ENCODE results near the gene ZNF300. TPM values are rescaled to one million over a fixed set of nuclear protein-coding genes. Genes with fewer than 3 reads are reported as not detected.
"Not testable (repeated sequence)": the region's sequence is repeated elsewhere in the genome, so short reads cannot be mapped to it uniquely, and the experiment has no call there.

The ZNF300 gene
- total and polyA plus RNA-seq, 8 donors, result 0.87 to 21.1 (median 7.8) TPM

GRCh38 chr5:150862070-150862469 is 42.7 kb downstream of the ZNF300 start:
- no peak overlapping the region for H3K27ac ChIP-seq
- H3K9me3 ChIP-seq, result peaks cover 0 to 46% (median 31%) of the 10 kb centered on the region in 4 donors
- intact Hi-C loops (cut with DNase I; ENCODE audit: low total_unique reads), result no loop called here
- no peaks in the 10 kb centered on the region for H3K27me3 ChIP-seq
- 67 to 92% (median 87%) methylated on average over 1 of the region's 1 CpG for WGBS, 5 donors
- H3K4me3 ChIP-seq, result no peak overlapping the region
- no peaks in the 10 kb centered on the region for H3K36me3 ChIP-seq
- no peaks in the 10 kb centered on the region for H3K4me1 ChIP-seq
- DNase-seq, result no peak
- TF ChIP-seq CTCF (IDR thresholded peaks at IDR 0.05) (no peak), EP300 (IDR thresholded peaks at IDR 0.05) (no peak), POLR2AphosphoS5 (IDR thresholded peaks at IDR 0.05) (no peak), POLR2A (IDR thresholded peaks at IDR 0.05) (no peak)

GRCh38 chr5:150860246-150860821 is 44.4 kb downstream of the ZNF300 start:
- no peak overlapping the region for H3K4me3 ChIP-seq
- TF ChIP-seq CTCF (IDR thresholded peaks at IDR 0.05), result no peak
- no peak for TF ChIP-seq POLR2A (IDR thresholded peaks at IDR 0.05)
- TF ChIP-seq POLR2AphosphoS5 (IDR thresholded peaks at IDR 0.05), result no peak
- TF ChIP-seq EP300 (IDR thresholded peaks at IDR 0.05), result no peak
- H3K4me1 ChIP-seq, result no peaks in the 10 kb centered on the region
- intact Hi-C loops (cut with DNase I; ENCODE audit: low total_unique reads), result no loop called here
- H3K36me3 ChIP-seq, result no peaks in the 10 kb centered on the region
- no peak for DNase-seq
- peaks cover 0 to 32% (median 16%) of the 10 kb centered on the region in 4 donors for H3K9me3 ChIP-seq
- H3K27me3 ChIP-seq, result no peaks in the 10 kb centered on the region
- WGBS, 5 donors, result 43 to 71% (median 62%) methylated on average over 2 of the region's 2 CpGs
- H3K27ac ChIP-seq, result no peak overlapping the region

- H3K27me3 ChIP-seq; H3K4me1 ChIP-seq; H3K4me3 ChIP-seq; H3K36me3 ChIP-seq; intact Hi-C loops (cut with DNase I; ENCODE audit: low total_unique reads); DNase-seq; H3K27ac ChIP-seq; H3K9me3 ChIP-seq: not testable (repeated sequence)
- WGBS, 5 donors, result 67 to 90% (median 75%) methylated on average over 3 of the region's 3 CpGs
These were observed 48.1 kb downstream of the ZNF300 start for GRCh38 chr5:150856700-150857099.

GRCh38 chr5:150853561-150853960 is 51.2 kb downstream of the ZNF300 start:
- Histone ChIP-seq H3K27ac (no peak overlapping the region), H3K9me3 (no peaks in the 10 kb centered on the region), H3K36me3 (no peaks in the 10 kb centered on the region), H3K4me3 (no peak overlapping the region), H3K27me3 (no peaks in the 10 kb centered on the region), H3K4me1 (no peaks in the 10 kb centered on the region)
- DNase-seq, result no peak
- intact Hi-C loops (cut with DNase I; ENCODE audit: low total_unique reads), result no loop called here
- 76 to 89% (median 83%) methylated on average over 2 of the region's 2 CpGs for WGBS, 5 donors
- TF ChIP-seq POLR2AphosphoS5 (IDR thresholded peaks at IDR 0.05), result no peak
- no peak for TF ChIP-seq POLR2A (IDR thresholded peaks at IDR 0.05)
- TF ChIP-seq EP300 (IDR thresholded peaks at IDR 0.05), result no peak
- no peak for TF ChIP-seq CTCF (IDR thresholded peaks at IDR 0.05)

DNA sequence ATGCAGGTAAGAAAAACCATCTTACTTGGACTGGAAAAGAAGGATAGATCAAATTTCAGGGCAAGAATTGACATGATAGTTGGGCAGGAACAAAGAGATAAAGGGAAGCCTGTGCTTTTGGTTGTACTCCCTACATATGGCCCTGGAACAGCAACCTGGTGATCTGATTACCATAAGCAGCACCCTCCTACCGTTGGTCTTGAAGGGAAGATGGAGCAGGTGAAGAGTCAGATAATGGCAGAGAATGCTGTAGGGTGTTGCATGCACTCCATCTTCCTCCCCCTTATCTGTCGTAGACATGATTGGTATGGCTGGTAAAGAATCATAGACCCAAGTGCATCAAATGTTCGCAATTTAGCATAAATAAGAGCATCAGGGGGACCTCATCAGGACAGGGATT is 53.7 kb downstream of the ZNF300 start:
- Histone ChIP-seq H3K4me1 (peaks cover 0 to 9% (median 3%) of the 10 kb centered on the region in 4 donors), H3K4me3 (no peak overlapping the region), H3K27me3 (no peaks in the 10 kb centered on the region), H3K27ac (no peak overlapping the region), H3K9me3 (no peaks in the 10 kb centered on the region), H3K36me3 (no peaks in the 10 kb centered on the region)
- no peak for TF ChIP-seq POLR2A (IDR thresholded peaks at IDR 0.05)
- TF ChIP-seq POLR2AphosphoS5 (IDR thresholded peaks at IDR 0.05), result no peak
- no peak for TF ChIP-seq EP300 (IDR thresholded peaks at IDR 0.05)
- no peak for TF ChIP-seq CTCF (IDR thresholded peaks at IDR 0.05)
- intact Hi-C loops (cut with DNase I; ENCODE audit: low total_unique reads), result no loop called here
- WGBS, 5 donors, result 54 to 67% (median 61%) methylated on average over 3 of the region's 3 CpGs
- DNase-seq, result no peak
